SU-DHL-6 (cell line): ENCODE measurements around the gene AGO3.

Source experiments
- H2AFZ ChIP-seq: fragments of 200-600 bp; sonication (generic); 2 replicates; pipeline ENCODE4 v1.6.1; 2014; ENCODE audit warnings: low read depth, mild to moderate bottlenecking, moderate library complexity, mixed read lengths, antibody characterized with exemption, low read length; ENCODE audit not compliant: severe bottlenecking
- H3F3A ChIP-seq: fragments of 200-600 bp; shearing (Covaris generic); 2 replicates; pipeline ENCODE4 v1.6.0; 2016; ENCODE audit warnings: antibody characterized with exemption, mild to moderate bottlenecking; ENCODE audit not compliant: insufficient read depth
- H3K27ac ChIP-seq: fragments of 200-600 bp; sonication (generic); 2 replicates; pipeline ENCODE4 v1.5.1; 2016; ENCODE audit warnings: low read depth, mild to moderate bottlenecking, low read length, moderate library complexity, mixed read lengths
- H3K27me3 ChIP-seq: fragments of 200-600 bp; sonication (generic), shearing (Covaris generic); 2 replicates; pipeline ENCODE4 v1.6.0; 2014; ENCODE audit warnings: mild to moderate bottlenecking, low read length
- H3K36me3 ChIP-seq: fragments of 200-600 bp; sonication (generic); 2 replicates; pipeline ENCODE4 v1.6.1; 2014; ENCODE audit warnings: mild to moderate bottlenecking, low read length, mixed read lengths
- H3K4me2 ChIP-seq: fragments of 300-600, 200-600 bp; shearing (Covaris generic), sonication (generic); 2 replicates; pipeline ENCODE4 v1.6.0; 2014; ENCODE audit warnings: low read length, low read depth, mild to moderate bottlenecking; ENCODE audit not compliant: poor library complexity, severe bottlenecking
- H3K4me3 ChIP-seq: fragments of 200-600 bp; sonication (generic); 2 replicates; pipeline ENCODE4 v1.5.1; 2014; ENCODE audit warnings: antibody characterized with exemption, low read length, mild to moderate bottlenecking, mixed read lengths; ENCODE audit not compliant: insufficient read depth, poor library complexity, severe bottlenecking
- H3K79me2 ChIP-seq: fragments of 200-600 bp; sonication (generic); 2 replicates; pipeline ENCODE4 v1.6.1; 2014; ENCODE audit warnings: mild to moderate bottlenecking, low read length, moderate library complexity; ENCODE audit not compliant: insufficient read depth
- H3K9ac ChIP-seq: fragments of 200-600 bp; sonication (generic); 2 replicates; pipeline ENCODE4 v1.7.0; 2014; ENCODE audit warnings: mild to moderate bottlenecking, low read length
- H3K9me2 ChIP-seq: fragments of 200-600 bp; sonication (generic); replicated peaks from 2 replicates; pipeline ENCODE4 v1.6.1; 2014; ENCODE audit warnings: low read length; ENCODE audit not compliant: insufficient read depth
- H3K9me3 ChIP-seq: fragments of 200-600 bp; sonication (generic); 2 replicates; pipeline ENCODE4 v1.6.1; 2014; ENCODE audit warnings: low read length, mixed read lengths; ENCODE audit not compliant: insufficient read depth
- H4K20me1 ChIP-seq: fragments of 200-600 bp; sonication (generic); 2 replicates; pipeline ENCODE4 v1.6.1; 2014; ENCODE audit warnings: low read depth, mild to moderate bottlenecking, antibody characterized with exemption, low read length, moderate library complexity, mixed read lengths
- CTCF ChIP-seq: fragments of 200-600 bp; sonication (generic); IDR thresholded peaks from one replicate; pipeline ENCODE4 v1.5.1; 2017; ENCODE audit warnings: antibody characterized with exemption, mild to moderate bottlenecking, low read length, moderate library complexity; ENCODE audit not compliant: insufficient read depth, poor library complexity, severe bottlenecking
- EZH2phosphoT487 ChIP-seq: fragments of 200-600 bp; sonication (generic), shearing (Covaris generic); conservative IDR thresholded peaks from 2 replicates; pipeline ENCODE4 v1.6.1; 2018; ENCODE audit warnings: mild to moderate bottlenecking, antibody characterized with exemption, low read length, moderate library complexity, mixed read lengths

Gene AGO3

DNA sequence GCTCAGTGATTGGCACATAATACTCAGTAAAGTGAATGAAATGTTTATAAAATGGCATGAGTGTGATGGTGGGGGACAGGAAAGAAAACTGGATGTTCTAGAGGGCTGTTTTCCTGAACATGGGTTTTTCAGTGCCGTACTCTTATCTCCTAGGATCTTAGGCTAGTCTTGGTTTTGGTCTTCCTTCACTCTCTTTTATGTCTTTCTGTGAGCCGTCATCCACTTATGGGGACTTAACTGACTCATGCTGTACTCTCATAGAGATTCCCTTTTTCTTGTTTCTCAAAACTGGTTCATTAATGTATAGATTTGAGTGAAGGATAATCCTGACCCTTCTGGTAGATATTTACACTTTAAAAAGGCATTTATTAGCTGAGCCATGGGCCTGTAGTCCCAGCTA is 16.6 kb downstream of the AGO3 start:
- Histone ChIP-seq H3K27me3 (no peaks in the 10 kb centered on the region), H3F3A (peaks cover 5% of the 10 kb centered on the region; the same call in 1 of the 2 replicates), H3K79me2 (peaks cover 74% of the 10 kb centered on the region), H3K9me3 (no peaks in the 10 kb centered on the region), H3K9me2 (no peaks in the 10 kb centered on the region), H4K20me1 (no peaks in the 10 kb centered on the region), H3K36me3 (no peaks in the 10 kb centered on the region), H3K9ac (no peak overlapping the region), H3K4me2 (no peak overlapping the region), H2AFZ (no peak overlapping the region), H3K27ac (no peak overlapping the region), H3K4me3 (no peak overlapping the region)
- TF ChIP-seq CTCF (no peak), EZH2phosphoT487 (no peak)

GRCh38 chr1:35958558-35958957 is 27.7 kb downstream of the AGO3 start:
- TF ChIP-seq CTCF (no peak), EZH2phosphoT487 (no peak)
- peaks cover 12% of the 10 kb centered on the region; the same call in 1 of the 2 replicates for H3F3A ChIP-seq
- no peak overlapping the region for H2AFZ ChIP-seq
- no peak overlapping the region for H3K27ac ChIP-seq
- no peaks in the 10 kb centered on the region for H4K20me1 ChIP-seq
- no peaks in the 10 kb centered on the region for H3K9me2 ChIP-seq
- H3K4me3 ChIP-seq = no peak overlapping the region
- no peaks in the 10 kb centered on the region for H3K27me3 ChIP-seq
- no peaks in the 10 kb centered on the region for H3K9me3 ChIP-seq
- H3K79me2 ChIP-seq = peaks cover 58% of the 10 kb centered on the region
- H3K36me3 ChIP-seq = no peaks in the 10 kb centered on the region
- no peak overlapping the region for H3K4me2 ChIP-seq
- no peak overlapping the region for H3K9ac ChIP-seq

GRCh38 chr1:35959304-35959703 is 28.4 kb downstream of the AGO3 start:
- H3F3A ChIP-seq = peaks cover 12% of the 10 kb centered on the region; the same call in 1 of the 2 replicates
- no peak overlapping the region for H3K4me3 ChIP-seq
- H3K27me3 ChIP-seq = no peaks in the 10 kb centered on the region
- no peaks in the 10 kb centered on the region for H3K9me3 ChIP-seq
- no peak overlapping the region for H2AFZ ChIP-seq
- TF ChIP-seq EZH2phosphoT487 (no peak), CTCF (no peak)
- no peak overlapping the region for H3K4me2 ChIP-seq
- H3K79me2 ChIP-seq = peaks cover 57% of the 10 kb centered on the region
- H3K36me3 ChIP-seq = no peaks in the 10 kb centered on the region; the same call in 1 of the 2 replicates
- no peaks in the 10 kb centered on the region for H3K9me2 ChIP-seq
- H3K27ac ChIP-seq = no peak overlapping the region
- H4K20me1 ChIP-seq = no peaks in the 10 kb centered on the region
- no peak overlapping the region for H3K9ac ChIP-seq
